Mucosa of stomach (tissue), 1 donor: ENCODE data around the gene KLK13.

Experiments
- H3K27me3 ChIP-seq: one replicate; pipeline ENCODE4 v1.7.0; 2013; ENCODE audit warnings: mild to moderate bottlenecking, low read length; ENCODE audit not compliant: control insufficient read depth, insufficient read depth
- H3K36me3 ChIP-seq: one replicate; pipeline ENCODE4 v1.7.0; 2013; ENCODE audit warnings: low read length; ENCODE audit not compliant: control insufficient read depth, insufficient read depth
- H3K4me1 ChIP-seq: one replicate; pipeline ENCODE4 v1.7.0; 2013; ENCODE audit warnings: mild to moderate bottlenecking, low read length; ENCODE audit not compliant: control insufficient read depth, insufficient read depth
- H3K4me3 ChIP-seq: one replicate; pipeline ENCODE4 v1.7.0; 2013; ENCODE audit warnings: low read length
- H3K9ac ChIP-seq: one replicate; pipeline ENCODE4 v1.7.0; 2013; ENCODE audit warnings: mild to moderate bottlenecking, low read length, moderate library complexity
- H3K9me3 ChIP-seq: one replicate; pipeline ENCODE4 v1.7.0; 2013; ENCODE audit warnings: mild to moderate bottlenecking, low read length, moderate library complexity; ENCODE audit not compliant: control insufficient read depth
- donor health status: Pancreatic carcinoma.

Gene KLK13

GRCh38 chr19:51071095-51071405 is 6.2 kb upstream of the KLK13 start:
- no peaks in the 10 kb centered on the region for H3K4me1 ChIP-seq
- H3K9ac ChIP-seq = no peak overlapping the region
- H3K9me3 ChIP-seq = no peaks in the 10 kb centered on the region
- no peak overlapping the region for H3K4me3 ChIP-seq
- no peaks in the 10 kb centered on the region for H3K36me3 ChIP-seq
- no peaks in the 10 kb centered on the region for H3K27me3 ChIP-seq

GRCh38 chr19:51070334-51071094 is 5.6 kb upstream of the KLK13 start:
- Histone ChIP-seq H3K4me1 (no peaks in the 10 kb centered on the region), H3K4me3 (no peak overlapping the region), H3K9ac (no peak overlapping the region), H3K27me3 (no peaks in the 10 kb centered on the region), H3K9me3 (no peaks in the 10 kb centered on the region), H3K36me3 (no peaks in the 10 kb centered on the region)

GRCh38 chr19:51066393-51067186 is 1.7 kb upstream of the KLK13 start:
- no peak overlapping the region for H3K9ac ChIP-seq
- no peak overlapping the region for H3K4me3 ChIP-seq
- peaks cover 4% of the 10 kb centered on the region for H3K27me3 ChIP-seq
- peaks cover 8% of the 10 kb centered on the region for H3K4me1 ChIP-seq
- no peaks in the 10 kb centered on the region for H3K9me3 ChIP-seq
- H3K36me3 ChIP-seq = no peaks in the 10 kb centered on the region

GRCh38 chr19:51065221-51065960 is 499 bp upstream of the KLK13 start:
- Histone ChIP-seq H3K36me3 (no peaks in the 10 kb centered on the region), H3K4me3 (no peak overlapping the region), H3K4me1 (peaks cover 8% of the 10 kb centered on the region), H3K9ac (no peak overlapping the region), H3K27me3 (peaks cover 4% of the 10 kb centered on the region), H3K9me3 (no peaks in the 10 kb centered on the region)

- no peak overlapping the region for H3K4me3 ChIP-seq
- H3K36me3 ChIP-seq = no peaks in the 10 kb centered on the region
- peaks cover 4% of the 10 kb centered on the region for H3K27me3 ChIP-seq
- H3K9me3 ChIP-seq = no peaks in the 10 kb centered on the region
- H3K9ac ChIP-seq = no peak overlapping the region
- H3K4me1 ChIP-seq = peaks cover 8% of the 10 kb centered on the region
Measured at GRCh38 chr19:51063664-51064063, 1.2 kb downstream of the KLK13 start.

- no peak overlapping the region for H3K9ac ChIP-seq
- no peak overlapping the region for H3K4me3 ChIP-seq
- no peaks in the 10 kb centered on the region for H3K9me3 ChIP-seq
- peaks cover 8% of the 10 kb centered on the region for H3K4me1 ChIP-seq
- no peaks in the 10 kb centered on the region for H3K36me3 ChIP-seq
- H3K27me3 ChIP-seq = peaks cover 4% of the 10 kb centered on the region
Measured at GRCh38 chr19:51060973-51061372, 3.9 kb downstream of the KLK13 start.

- Histone ChIP-seq H3K4me3 (no peak overlapping the region), H3K9me3 (no peaks in the 10 kb centered on the region), H3K27me3 (peaks cover 4% of the 10 kb centered on the region), H3K9ac (no peak overlapping the region), H3K36me3 (no peaks in the 10 kb centered on the region), H3K4me1 (peaks cover 8% of the 10 kb centered on the region)
Measured at GRCh38 chr19:51060336-51060735, 4.6 kb downstream of the KLK13 start.

GRCh38 chr19:51059715-51060114 is 5.2 kb downstream of the KLK13 start:
- no peaks in the 10 kb centered on the region for H3K9me3 ChIP-seq
- no peak overlapping the region for H3K9ac ChIP-seq
- peaks cover 12% of the 10 kb centered on the region for H3K4me1 ChIP-seq
- no peaks in the 10 kb centered on the region for H3K36me3 ChIP-seq
- H3K27me3 ChIP-seq = peaks cover 4% of the 10 kb centered on the region
- no peak overlapping the region for H3K4me3 ChIP-seq

- H3K4me1 ChIP-seq = peaks cover 4% of the 10 kb centered on the region
- peaks cover 5% of the 10 kb centered on the region for H3K27me3 ChIP-seq
- no peaks in the 10 kb centered on the region for H3K9me3 ChIP-seq
- no peak overlapping the region for H3K4me3 ChIP-seq
- H3K36me3 ChIP-seq = no peaks in the 10 kb centered on the region
- H3K9ac ChIP-seq = no peak overlapping the region
Measured at GRCh38 chr19:51055866-51056265, 9.0 kb downstream of the KLK13 start.

GRCh38 chr19:51047031-51047335 is 17.9 kb downstream of the KLK13 start:
- Histone ChIP-seq H3K4me1 (no peaks in the 10 kb centered on the region), H3K9ac (no peak overlapping the region), H3K27me3 (peaks cover under 1% of the 10 kb centered on the region), H3K36me3 (no peaks in the 10 kb centered on the region), H3K9me3 (no peaks in the 10 kb centered on the region), H3K4me3 (no peak overlapping the region)

GRCh38 chr19:51044327-51044726 is 20.6 kb downstream of the KLK13 start:
- H3K27me3 ChIP-seq = no peaks in the 10 kb centered on the region
- H3K36me3 ChIP-seq = no peaks in the 10 kb centered on the region
- H3K4me3 ChIP-seq = no peak overlapping the region
- no peaks in the 10 kb centered on the region for H3K9me3 ChIP-seq
- H3K9ac ChIP-seq = no peak overlapping the region
- no peaks in the 10 kb centered on the region for H3K4me1 ChIP-seq

- Histone ChIP-seq H3K4me3 (no peak overlapping the region), H3K9me3 (no peaks in the 10 kb centered on the region), H3K4me1 (no peaks in the 10 kb centered on the region), H3K36me3 (no peaks in the 10 kb centered on the region), H3K9ac (no peak overlapping the region), H3K27me3 (no peaks in the 10 kb centered on the region)
Measured at GRCh38 chr19:51043497-51043896, 21.4 kb downstream of the KLK13 start.
